Measurements from ENCODE around the gene EIF3D. TPM values are rescaled to one million over a fixed set of nuclear protein-coding genes. Genes with fewer than 3 reads are reported as not detected.
A peak's percentile ranks its signal among the peaks of the same experiment; 100 is the strongest.

The EIF3D gene
- total and polyA plus RNA-seq, 2 of the 13 experiments (the other 11 are each of a cell fraction or from before 2014, with no cell fraction given), result 118 to 274 TPM

GRCh38 chr22:36506637-36507517 is 22.1 kb downstream of the EIF3D start, which contains the start of gene FOXRED2 (continued):
- peak; percentile 95 for TF ChIP-seq ZNF17 (CRISPR knock-in tag; IDR thresholded peaks at IDR 0.05)
- TF ChIP-seq ZFX (CRISPR knock-in tag; IDR thresholded peaks at IDR 0.05; ENCODE audit: low read depth), result peak; percentile 96
- TF ChIP-seq, protein P1, sequence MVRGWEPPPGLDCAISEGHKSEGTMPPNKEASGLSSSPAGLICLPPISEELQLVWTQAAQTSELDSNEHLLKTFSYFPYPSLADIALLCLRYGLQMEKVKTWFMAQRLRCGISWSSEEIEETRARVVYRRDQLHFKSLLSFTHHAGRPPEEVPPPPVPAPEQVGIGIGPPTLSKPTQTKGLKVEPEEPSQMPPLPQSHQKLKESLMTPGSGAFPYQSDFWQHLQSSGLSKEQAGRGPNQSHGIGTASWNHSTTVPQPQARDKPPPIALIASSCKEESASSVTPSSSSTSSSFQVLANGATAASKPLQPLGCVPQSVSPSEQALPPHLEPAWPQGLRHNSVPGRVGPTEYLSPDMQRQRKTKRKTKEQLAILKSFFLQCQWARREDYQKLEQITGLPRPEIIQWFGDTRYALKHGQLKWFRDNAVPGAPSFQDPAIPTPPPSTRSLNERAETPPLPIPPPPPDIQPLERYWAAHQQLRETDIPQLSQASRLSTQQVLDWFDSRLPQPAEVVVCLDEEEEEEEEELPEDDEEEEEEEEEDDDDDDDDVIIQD (CRISPR knock-in tag; IDR thresholded peaks at IDR 0.05; ENCODE audit: low read depth), result 0 out of 2 replicates have a peak, but pooled peaks have one; percentile 6
- TF ChIP-seq, protein P2, sequence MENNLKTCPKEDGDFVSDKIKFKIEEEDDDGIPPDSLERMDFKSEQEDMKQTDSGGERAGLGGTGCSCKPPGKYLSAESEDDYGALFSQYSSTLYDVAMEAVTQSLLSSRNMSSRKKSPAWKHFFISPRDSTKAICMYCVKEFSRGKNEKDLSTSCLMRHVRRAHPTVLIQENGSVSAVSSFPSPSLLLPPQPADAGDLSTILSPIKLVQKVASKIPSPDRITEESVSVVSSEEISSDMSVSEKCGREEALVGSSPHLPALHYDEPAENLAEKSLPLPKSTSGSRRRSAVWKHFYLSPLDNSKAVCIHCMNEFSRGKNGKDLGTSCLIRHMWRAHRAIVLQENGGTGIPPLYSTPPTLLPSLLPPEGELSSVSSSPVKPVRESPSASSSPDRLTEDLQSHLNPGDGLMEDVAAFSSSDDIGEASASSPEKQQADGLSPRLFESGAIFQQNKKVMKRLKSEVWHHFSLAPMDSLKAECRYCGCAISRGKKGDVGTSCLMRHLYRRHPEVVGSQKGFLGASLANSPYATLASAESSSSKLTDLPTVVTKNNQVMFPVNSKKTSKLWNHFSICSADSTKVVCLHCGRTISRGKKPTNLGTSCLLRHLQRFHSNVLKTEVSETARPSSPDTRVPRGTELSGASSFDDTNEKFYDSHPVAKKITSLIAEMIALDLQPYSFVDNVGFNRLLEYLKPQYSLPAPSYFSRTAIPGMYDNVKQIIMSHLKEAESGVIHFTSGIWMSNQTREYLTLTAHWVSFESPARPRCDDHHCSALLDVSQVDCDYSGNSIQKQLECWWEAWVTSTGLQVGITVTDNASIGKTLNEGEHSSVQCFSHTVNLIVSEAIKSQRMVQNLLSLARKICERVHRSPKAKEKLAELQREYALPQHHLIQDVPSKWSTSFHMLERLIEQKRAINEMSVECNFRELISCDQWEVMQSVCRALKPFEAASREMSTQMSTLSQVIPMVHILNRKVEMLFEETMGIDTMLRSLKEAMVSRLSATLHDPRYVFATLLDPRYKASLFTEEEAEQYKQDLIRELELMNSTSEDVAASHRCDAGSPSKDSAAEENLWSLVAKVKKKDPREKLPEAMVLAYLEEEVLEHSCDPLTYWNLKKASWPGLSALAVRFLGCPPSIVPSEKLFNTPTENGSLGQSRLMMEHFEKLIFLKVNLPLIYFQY (CRISPR knock-in tag; IDR thresholded peaks at IDR 0.05; ENCODE audit: borderline replicate concordance), result peak; percentile 88
- TF ChIP-seq BHLHE40 (IDR thresholded peaks at IDR 0.05; ENCODE audit: low read length), result peak; percentile 99
- TF ChIP-seq NR2C2 (CRISPR knock-in tag; IDR thresholded peaks at IDR 0.05; ENCODE audit: borderline replicate concordance), result peak; percentile 69
- peak in 1 of 2 experiments; percentile 73; a peak in 1 of 4 replicates for TF ChIP-seq KLF16 (CRISPR knock-in tag; IDR thresholded peaks at IDR 0.05)
- TF ChIP-seq PAX8 (CRISPR knock-in tag; IDR thresholded peaks at IDR 0.05; ENCODE audit: borderline replicate concordance), result peak; percentile 75; the same call in 1 of the 2 replicates
- peak; percentile 97; the same call in 1 of the 2 replicates for TF ChIP-seq FOXC1 (CRISPR knock-in tag; IDR thresholded peaks at IDR 0.05; ENCODE audit: borderline replicate concordance)
- TF ChIP-seq ZNF224 (CRISPR knock-in tag; IDR thresholded peaks at IDR 0.05), result peak; percentile 91; the same call in 1 of the 2 replicates
- no peak for TF ChIP-seq IKZF1 (IDR thresholded peaks at IDR 0.05)
- peak; percentile 91 for TF ChIP-seq ZSCAN30 (CRISPR knock-in tag; IDR thresholded peaks at IDR 0.05)
- no peak for TF ChIP-seq GATAD2A (CRISPR knock-in tag; IDR thresholded peaks at IDR 0.05)
- TF ChIP-seq ZNF343 (CRISPR knock-in tag; IDR thresholded peaks at IDR 0.05), result peak; percentile 71; the same call in 1 of the 2 replicates
- TF ChIP-seq HDAC6 (IDR thresholded peaks at IDR 0.05; ENCODE audit: low read depth, low read length), result no peak
- TF ChIP-seq ZNF816 (CRISPR knock-in tag; IDR thresholded peaks at IDR 0.05; ENCODE audit: borderline replicate concordance), result peak; percentile 81; the same call in 1 of the 2 replicates
- TF ChIP-seq SATB2 (CRISPR knock-in tag; IDR thresholded peaks at IDR 0.05), result peak; percentile 67; the same call in 1 of the 2 replicates
- peak; percentile 84; the same call in 1 of the 2 replicates for TF ChIP-seq DMAP1 (CRISPR knock-in tag; IDR thresholded peaks at IDR 0.05)
- no peak for TF ChIP-seq CEBPB (IDR thresholded peaks at IDR 0.05; ENCODE audit: borderline replicate concordance, low read depth, low read length)
- TF ChIP-seq HCFC1 (IDR thresholded peaks at IDR 0.05; ENCODE audit: low read depth, low read length), result no peak
- TF ChIP-seq POLR2G (IDR thresholded peaks at IDR 0.05; ENCODE audit: low read depth, low read length), result peak; percentile 90
- no peak for TF ChIP-seq TCF7 (IDR thresholded peaks at IDR 0.05; ENCODE audit: low read depth)
- peak; percentile 70; the same call in 1 of the 2 replicates for TF ChIP-seq ZNF331 (CRISPR knock-in tag; IDR thresholded peaks at IDR 0.05)
- TF ChIP-seq AGO2 (optimal IDR thresholded peaks at IDR 0.05; ENCODE audit: low read depth, low read length), result peak; percentile 51
- TF ChIP-seq ZNF263 (CRISPR knock-in tag; IDR thresholded peaks at IDR 0.05), result peak; percentile 64; the same call in 1 of the 2 replicates
- peak; percentile 99 for TF ChIP-seq BORCS8-MEF2B (CRISPR knock-in tag; IDR thresholded peaks at IDR 0.05)
